A673 (cell line): ENCODE results near the gene GLS. TPM values are rescaled to one million over a fixed set of nuclear protein-coding genes. Genes with fewer than 3 reads are reported as not detected.

Source experiments
- Bru-seq: library from RNA; stranded (reverse); fragments of 400-500 nt; gene quantifications from one replicate; lab custom pipeline; 2021; lab: Mats Ljungman, UMichigan
- BruChase-seq, 2 experiments: library from RNA; stranded (reverse); fragments of 400-500 nt; gene quantifications; one replicate each; lab custom pipeline; 2021; lab: Mats Ljungman, UMichigan
- BruUV-seq: library from RNA; stranded (reverse); fragments of 400-500 nt; replicated peaks from 2 replicates; lab custom pipeline; 2021; lab: Mats Ljungman, UMichigan
- CTCF ChIA-PET: fragments of 300-600 bp; sonication (Branson Sonifier 250); formaldehyde crosslinking; loops from one replicate; lab custom pipeline; 2022; ENCODE audit warnings: antibody characterized with exemption; lab: Charles Lee
- POLR2A ChIA-PET: fragments of 300-600 bp; sonication (Branson Sonifier 250); formaldehyde crosslinking; loops from one replicate; lab custom pipeline; 2022; ENCODE audit warnings: antibody characterized with exemption; ENCODE audit not compliant: low non-redundant PET; lab: Charles Lee
- DNase-seq: peaks from one replicate; pipeline ENCODE4 v3.0.0-alpha.2; 2015; ENCODE audit warnings: low spot score
- H3K27ac ChIP-seq: fragments of 200-600 bp; sonication (generic); 2 replicates; pipeline ENCODE4 v1.5.1; 2016; ENCODE audit warnings: mixed run types, low read depth, mild to moderate bottlenecking, mixed read lengths, antibody characterized with exemption, low read length; ENCODE audit not compliant: poor library complexity, severe bottlenecking
- H3K27me3 ChIP-seq: fragments of 200-600 bp; sonication (generic); replicated peaks from 2 replicates; pipeline ENCODE4 v1.6.1; 2017; ENCODE audit warnings: mixed run types, low read depth, mild to moderate bottlenecking, mixed read lengths, antibody characterized with exemption, low read length; ENCODE audit not compliant: insufficient read depth, poor library complexity
- H3K36me3 ChIP-seq: fragments of 200-600 bp; sonication (generic); 2 replicates; pipeline ENCODE4 v1.6.1; 2016; ENCODE audit warnings: mixed run types, mild to moderate bottlenecking, mixed read lengths, antibody characterized with exemption, low read length; ENCODE audit not compliant: insufficient read depth, poor library complexity, severe bottlenecking
- H3K4me1 ChIP-seq: fragments of 200-600 bp; sonication (generic); 2 replicates; pipeline ENCODE4 v1.6.1; 2017; ENCODE audit warnings: mixed run types, mild to moderate bottlenecking, mixed read lengths, antibody characterized with exemption, low read length; ENCODE audit not compliant: insufficient read depth, poor library complexity, severe bottlenecking
- H3K4me3 ChIP-seq: fragments of 200-600 bp; sonication (generic); 2 replicates; pipeline ENCODE4 v1.5.1; 2016; ENCODE audit warnings: low read depth, mixed run types, mild to moderate bottlenecking, mixed read lengths, low read length; ENCODE audit not compliant: poor library complexity, severe bottlenecking
- H3K9me3 ChIP-seq: fragments of 200-600 bp; sonication (generic); 2 replicates; pipeline ENCODE4 v1.6.1; 2016; ENCODE audit warnings: mixed run types, low read depth, mild to moderate bottlenecking, mixed read lengths, antibody characterized with exemption, low read length; ENCODE audit not compliant: poor library complexity, severe bottlenecking
- EZH2 ChIP-seq: fragments of 200-600 bp; sonication (generic); IDR thresholded peaks from 2 replicates; pipeline ENCODE4 v1.6.1; 2017; ENCODE audit warnings: borderline replicate concordance, low read depth, mild to moderate bottlenecking, mixed read lengths, antibody characterized with exemption, low read length; ENCODE audit not compliant: poor library complexity, severe bottlenecking
- intact Hi-C: fragments of 100-400 bp; cut with micrococcal nuclease; formaldehyde crosslinking; loops from one replicate; pipeline ENCODE4 v1.10.0; 2022; ENCODE audit not compliant: unreplicated experiment
- long read RNA-seq: library from polyadenylated mRNA; stranded (forward); transcript quantifications from one replicate; pipeline ENCODE4 v2.0.0, GENCODE V29; 2022
- total RNA-seq: library from RNA; stranded (reverse); gene quantifications from 2 replicates; pipeline ENCODE4 v1.2.3, GENCODE V29; 2021
- TF ChIP-seq, protein P1 (sequence below): fragments of 300-800, 200-600 bp; sonication (generic); conservative IDR thresholded peaks from 2 replicates; pipeline ENCODE4 v1.5.1; 2017; ENCODE audit warnings: low read depth, mild to moderate bottlenecking, antibody characterized with exemption, low read length, moderate library complexity, mixed read lengths

Gene GLS
- total RNA-seq (99.5 and 116 TPM in 2 replicates), Bru-seq, nascent RNA (percentile 93 among the genes with signal in this experiment), BruChase-seq, experiment 1, labeled RNA remaining after a 2-hour chase (percentile 94 among the genes with signal in this experiment), BruChase-seq, experiment 2, labeled RNA remaining after a 6-hour chase (percentile 93 among the genes with signal in this experiment)
- long read RNA-seq, full-length matches to known transcripts: 106 of 133 reads
- long read RNA-seq, partial matches to known transcripts: 10 of 133 reads
- long read RNA-seq, other reads (novel, unspliced or antisense): 17 of 133 reads

DNA sequence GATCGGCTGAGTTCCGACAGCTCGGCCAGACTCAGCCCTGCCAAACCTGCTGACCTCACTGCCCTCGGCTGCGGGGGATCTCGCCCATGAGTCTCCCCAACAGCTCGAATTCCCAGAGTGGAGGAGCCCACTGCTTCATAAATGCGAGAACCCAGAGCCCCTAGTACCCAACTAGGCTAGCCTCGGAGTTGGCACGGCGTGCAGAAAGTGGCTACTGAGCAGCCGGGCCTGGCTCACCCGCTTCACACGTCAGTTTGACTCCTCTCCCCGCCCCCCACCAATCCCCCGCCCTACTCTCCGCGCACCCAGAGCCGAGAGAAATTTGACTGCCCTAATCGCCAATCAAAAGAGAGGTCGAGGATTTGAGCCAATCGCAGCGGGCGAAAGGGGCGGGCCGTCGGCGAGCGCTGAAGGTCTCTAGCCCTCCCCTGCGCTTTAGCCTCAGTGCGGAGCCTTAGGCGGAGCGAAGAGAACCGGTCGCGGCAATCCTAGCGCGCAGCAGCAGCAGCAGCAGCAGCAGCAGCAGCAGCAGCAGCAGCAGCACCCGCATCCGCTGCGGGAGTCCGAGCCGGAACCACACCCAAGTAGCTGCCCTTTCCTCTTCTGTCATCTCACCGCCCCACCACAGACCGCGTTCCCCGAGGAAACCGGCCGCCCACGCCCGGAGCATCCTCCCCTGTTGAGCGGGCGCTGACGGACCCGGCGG, at the start of gene GLS:
TSS of gene GLS (plus strand) at position 444 of the 706 bp plus-strand sequence. CDS start 264 bp downstream, outside the sequence.
- no TSS peak for BruUV-seq
- TF ChIP-seq, protein P1, sequence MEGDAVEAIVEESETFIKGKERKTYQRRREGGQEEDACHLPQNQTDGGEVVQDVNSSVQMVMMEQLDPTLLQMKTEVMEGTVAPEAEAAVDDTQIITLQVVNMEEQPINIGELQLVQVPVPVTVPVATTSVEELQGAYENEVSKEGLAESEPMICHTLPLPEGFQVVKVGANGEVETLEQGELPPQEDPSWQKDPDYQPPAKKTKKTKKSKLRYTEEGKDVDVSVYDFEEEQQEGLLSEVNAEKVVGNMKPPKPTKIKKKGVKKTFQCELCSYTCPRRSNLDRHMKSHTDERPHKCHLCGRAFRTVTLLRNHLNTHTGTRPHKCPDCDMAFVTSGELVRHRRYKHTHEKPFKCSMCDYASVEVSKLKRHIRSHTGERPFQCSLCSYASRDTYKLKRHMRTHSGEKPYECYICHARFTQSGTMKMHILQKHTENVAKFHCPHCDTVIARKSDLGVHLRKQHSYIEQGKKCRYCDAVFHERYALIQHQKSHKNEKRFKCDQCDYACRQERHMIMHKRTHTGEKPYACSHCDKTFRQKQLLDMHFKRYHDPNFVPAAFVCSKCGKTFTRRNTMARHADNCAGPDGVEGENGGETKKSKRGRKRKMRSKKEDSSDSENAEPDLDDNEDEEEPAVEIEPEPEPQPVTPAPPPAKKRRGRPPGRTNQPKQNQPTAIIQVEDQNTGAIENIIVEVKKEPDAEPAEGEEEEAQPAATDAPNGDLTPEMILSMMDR: no peak
- no peak for TF ChIP-seq EZH2
- Histone ChIP-seq H3K4me3 (peak within 1 kb of the TSS; percentile 90), H3K27ac (peak within 1 kb of the TSS; percentile 85), H3K27me3 (no peaks in the 10 kb centered on the region), H3K4me1 (peaks cover 32% of the 10 kb centered on the region), H3K9me3 (no peaks in the 10 kb centered on the region), H3K36me3 (peaks cover 5% of the 10 kb centered on the region)
- intact Hi-C loops: loop anchor here (2.0 to 5.0 kb wide), 2 partner anchors 20 to 98 kb away; no protein-coding TSS in a partner anchor
- peak; percentile 99 for DNase-seq
- POLR2A ChIA-PET: no interaction called here
- CTCF ChIA-PET: interaction anchor here (0.6 to 0.8 kb wide), 2 partner anchors 14 to 30 kb away, joined by 3 to 4 read pairs; no protein-coding TSS in a partner anchor

DNA sequence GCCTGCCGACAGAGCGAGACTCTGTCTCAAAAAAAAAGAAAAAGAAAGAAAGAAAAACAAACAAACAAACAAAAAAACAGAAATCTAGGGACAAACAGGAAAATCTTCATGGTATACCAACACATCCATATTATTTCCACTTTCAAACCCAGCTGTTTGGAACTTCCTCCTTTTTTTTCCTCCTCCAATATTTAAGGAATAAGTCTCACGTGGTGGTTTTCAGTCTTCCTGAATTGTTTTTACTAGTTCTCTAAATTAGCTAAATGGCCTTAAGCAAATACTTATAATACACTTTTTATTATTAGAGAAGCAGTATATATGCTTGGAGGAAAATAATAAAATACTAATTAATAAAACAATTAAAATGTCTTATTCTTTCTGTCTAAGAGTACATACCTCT, 48.7 kb upstream of the GLS start:
- Histone ChIP-seq H3K4me3 (no peak overlapping the region), H3K9me3 (no peaks in the 10 kb centered on the region), H3K4me1 (no peaks in the 10 kb centered on the region), H3K36me3 (no peaks in the 10 kb centered on the region), H3K27me3 (no peaks in the 10 kb centered on the region), H3K27ac (no peak overlapping the region)
- no peak for DNase-seq
- BruUV-seq: no TSS peak
- ChIA-PET POLR2A (no interaction called here), CTCF (no interaction called here)
- TF ChIP-seq, protein P1: no peak
- TF ChIP-seq EZH2: no peak
- intact Hi-C loops: no loop called here

DNA sequence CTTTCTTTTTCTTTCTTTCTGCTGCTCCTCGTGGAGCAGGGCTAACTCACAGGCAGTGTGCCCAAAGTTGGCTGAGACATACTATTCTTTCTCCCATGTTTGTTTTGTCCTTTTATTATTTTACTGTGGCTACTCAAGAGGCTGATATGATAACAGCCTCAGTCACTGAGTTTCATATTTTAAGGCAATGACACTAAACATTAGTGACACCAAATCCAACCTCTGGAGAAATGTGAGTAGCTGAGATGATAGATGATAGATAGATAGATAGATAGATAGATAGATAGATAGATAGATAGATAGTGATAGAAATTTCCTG, 45.8 kb upstream of the GLS start:
- Histone ChIP-seq H3K36me3 (no peaks in the 10 kb centered on the region), H3K27me3 (no peaks in the 10 kb centered on the region), H3K4me1 (no peaks in the 10 kb centered on the region), H3K9me3 (no peaks in the 10 kb centered on the region), H3K4me3 (no peak overlapping the region), H3K27ac (no peak overlapping the region)
- intact Hi-C loops: no loop called here
- ChIA-PET CTCF (no interaction called here), POLR2A (no interaction called here)
- TF ChIP-seq EZH2: no peak
- TF ChIP-seq, protein P1: no peak
- no peak for DNase-seq
- no TSS peak for BruUV-seq
